ENCODE measurements around the gene TIMP4.

Gene TIMP4

GRCh38 chr3:12182687-12183441 is 24.2 kb upstream of the TIMP4 start:
- H3K9me3 ChIP-seq (ENCODE audit: low read length), result no peaks in the 10 kb centered on the region
- no peaks in the 10 kb centered on the region for H3K27me3 ChIP-seq (ENCODE audit: control insufficient read depth in 1 of 2, insufficient read depth in 2 of 2, low read length in 2 of 2)
- no peak overlapping the region for H3K4me3 ChIP-seq (ENCODE audit: low read depth in 1 of 2, low read length in 2 of 2)
- H3K9ac ChIP-seq (ENCODE audit: low read length), result no peak overlapping the region
- no peak overlapping the region for H3K27ac ChIP-seq (ENCODE audit: low read depth, low read length)
- H3K4me1 ChIP-seq (ENCODE audit: insufficient read depth, low read length), result no peaks in the 10 kb centered on the region
- no peaks in the 10 kb centered on the region for H3K36me3 ChIP-seq (ENCODE audit: insufficient read depth, low read length)

DNA sequence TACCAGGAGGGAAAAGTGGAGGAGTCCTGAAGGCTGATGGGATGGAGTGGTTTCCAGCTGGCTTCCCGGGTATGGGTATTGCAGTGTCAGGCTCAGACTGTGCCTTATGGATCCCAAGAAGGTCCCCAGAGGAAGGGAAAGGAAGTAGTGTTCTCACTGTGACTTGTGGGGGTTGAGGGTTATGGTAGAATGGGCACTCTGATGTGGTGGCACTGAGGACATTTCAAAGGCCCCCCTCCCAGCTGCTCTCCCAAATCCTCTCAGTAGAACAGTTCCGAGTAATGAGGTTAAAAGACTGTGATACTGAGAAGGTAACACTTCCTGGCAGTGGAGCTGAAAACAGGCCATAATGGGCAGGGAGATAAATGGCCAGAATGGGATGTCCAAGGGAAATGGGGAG is 23.1 kb upstream of the TIMP4 start:
- Histone ChIP-seq H3K36me3 (ENCODE audit: insufficient read depth, low read length) (no peaks in the 10 kb centered on the region), H3K27ac (ENCODE audit: low read depth, low read length) (no peak overlapping the region), H3K4me1 (ENCODE audit: insufficient read depth, low read length) (no peaks in the 10 kb centered on the region), H3K4me3 (ENCODE audit: low read depth in 1 of 2, low read length in 2 of 2) (no peak overlapping the region), H3K9ac (ENCODE audit: low read length) (no peak overlapping the region), H3K9me3 (ENCODE audit: low read length) (no peaks in the 10 kb centered on the region), H3K27me3 (ENCODE audit: control insufficient read depth in 1 of 2, insufficient read depth in 2 of 2, low read length in 2 of 2) (no peaks in the 10 kb centered on the region)

DNA sequence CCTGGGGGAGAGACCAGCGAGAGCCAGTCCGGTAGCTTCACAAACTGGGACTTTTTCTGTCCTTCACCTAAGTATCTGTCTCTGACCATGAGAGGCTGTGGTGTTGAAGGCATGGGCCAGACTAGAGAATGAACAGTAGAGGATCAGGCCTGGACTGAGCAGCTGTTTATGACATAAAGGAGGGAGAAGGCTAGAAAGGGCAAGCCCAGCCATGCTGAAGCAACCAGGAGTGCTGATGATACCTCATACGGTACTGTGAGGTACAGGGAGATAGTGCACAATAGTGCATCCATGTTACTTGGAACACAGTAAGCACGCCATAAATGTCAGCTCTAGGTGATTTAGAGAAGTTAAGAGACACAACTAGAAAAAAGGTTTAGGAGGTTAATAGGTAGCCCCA is 22.6 kb upstream of the TIMP4 start:
- Histone ChIP-seq H3K4me1 (ENCODE audit: insufficient read depth, low read length) (no peaks in the 10 kb centered on the region), H3K9me3 (ENCODE audit: low read length) (no peaks in the 10 kb centered on the region), H3K9ac (ENCODE audit: low read length) (no peak overlapping the region), H3K4me3 (ENCODE audit: low read depth in 1 of 2, low read length in 2 of 2) (no peak overlapping the region), H3K27me3 (ENCODE audit: control insufficient read depth in 1 of 2, insufficient read depth in 2 of 2, low read length in 2 of 2) (no peaks in the 10 kb centered on the region), H3K27ac (ENCODE audit: low read depth, low read length) (no peak overlapping the region), H3K36me3 (ENCODE audit: insufficient read depth, low read length) (no peaks in the 10 kb centered on the region)

GRCh38 chr3:12180631-12181030 is 21.9 kb upstream of the TIMP4 start:
- Histone ChIP-seq H3K27ac (ENCODE audit: low read depth, low read length) (no peak overlapping the region), H3K27me3 (ENCODE audit: control insufficient read depth in 1 of 2, insufficient read depth in 2 of 2, low read length in 2 of 2) (no peaks in the 10 kb centered on the region), H3K4me3 (ENCODE audit: low read depth in 1 of 2, low read length in 2 of 2) (no peak overlapping the region), H3K36me3 (ENCODE audit: insufficient read depth, low read length) (no peaks in the 10 kb centered on the region), H3K9me3 (ENCODE audit: low read length) (no peaks in the 10 kb centered on the region), H3K9ac (ENCODE audit: low read length) (no peak overlapping the region), H3K4me1 (ENCODE audit: insufficient read depth, low read length) (no peaks in the 10 kb centered on the region)

- Histone ChIP-seq H3K9ac (ENCODE audit: low read length) (no peak overlapping the region), H3K9me3 (ENCODE audit: low read length) (no peaks in the 10 kb centered on the region), H3K27me3 (ENCODE audit: control insufficient read depth in 1 of 2, insufficient read depth in 2 of 2, low read length in 2 of 2) (no peaks in the 10 kb centered on the region), H3K27ac (ENCODE audit: low read depth, low read length) (no peak overlapping the region), H3K4me1 (ENCODE audit: insufficient read depth, low read length) (no peaks in the 10 kb centered on the region), H3K4me3 (ENCODE audit: low read depth in 1 of 2, low read length in 2 of 2) (no peak overlapping the region), H3K36me3 (ENCODE audit: insufficient read depth, low read length) (no peaks in the 10 kb centered on the region)
These were observed 21.5 kb upstream of the TIMP4 start for GRCh38 chr3:12180218-12180617.

GRCh38 chr3:12179441-12179840 is 20.7 kb upstream of the TIMP4 start:
- H3K4me1 ChIP-seq (ENCODE audit: insufficient read depth, low read length), result no peaks in the 10 kb centered on the region
- no peaks in the 10 kb centered on the region for H3K9me3 ChIP-seq (ENCODE audit: low read length)
- no peak overlapping the region for H3K9ac ChIP-seq (ENCODE audit: low read length)
- H3K4me3 ChIP-seq (ENCODE audit: low read depth in 1 of 2, low read length in 2 of 2), result no peak overlapping the region
- no peaks in the 10 kb centered on the region for H3K36me3 ChIP-seq (ENCODE audit: insufficient read depth, low read length)
- H3K27ac ChIP-seq (ENCODE audit: low read depth, low read length), result no peak overlapping the region
- no peaks in the 10 kb centered on the region for H3K27me3 ChIP-seq (ENCODE audit: control insufficient read depth in 1 of 2, insufficient read depth in 2 of 2, low read length in 2 of 2)

DNA sequence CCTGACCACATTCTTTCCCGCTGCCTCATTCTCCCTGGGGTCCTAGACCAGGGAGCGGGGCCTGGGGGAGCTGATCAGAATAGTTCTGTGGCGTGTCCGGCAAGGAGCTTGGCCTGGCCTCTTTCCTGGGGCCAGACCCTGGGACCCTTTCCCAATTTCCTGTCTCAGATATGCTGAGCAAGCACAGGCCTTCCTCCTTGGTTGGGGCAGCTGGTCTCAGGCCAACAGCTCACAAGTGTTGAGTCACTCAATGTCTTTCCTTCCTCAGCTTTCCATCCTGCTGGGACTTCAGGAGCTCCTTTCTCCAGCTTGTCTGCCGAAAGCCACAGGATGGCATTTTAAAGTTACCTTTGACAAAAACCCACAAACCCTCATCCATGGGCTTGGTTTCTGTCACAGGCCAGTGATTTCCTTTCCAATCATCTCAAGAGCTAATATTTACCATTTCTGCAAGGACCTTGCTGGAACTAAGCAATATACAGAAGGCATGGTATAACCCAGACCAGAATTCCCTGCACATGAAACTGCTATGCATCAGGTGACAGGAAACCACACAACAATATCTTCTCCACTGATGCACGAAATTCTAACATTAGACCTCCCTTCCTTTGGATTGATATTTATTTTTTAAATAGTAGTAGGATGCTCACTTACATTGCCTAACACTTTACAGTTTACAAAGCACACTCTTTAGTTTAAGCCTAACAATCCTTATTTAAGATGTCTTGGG is 19.5 kb upstream of the TIMP4 start:
- Histone ChIP-seq H3K9ac (ENCODE audit: low read length) (no peak overlapping the region), H3K9me3 (ENCODE audit: low read length) (no peaks in the 10 kb centered on the region), H3K27me3 (ENCODE audit: control insufficient read depth in 1 of 2, insufficient read depth in 2 of 2, low read length in 2 of 2) (no peaks in the 10 kb centered on the region), H3K27ac (ENCODE audit: low read depth, low read length) (no peak overlapping the region), H3K36me3 (ENCODE audit: insufficient read depth, low read length) (no peaks in the 10 kb centered on the region), H3K4me3 (ENCODE audit: low read depth in 1 of 2, low read length in 2 of 2) (no peak overlapping the region), H3K4me1 (ENCODE audit: insufficient read depth, low read length) (no peaks in the 10 kb centered on the region)

- Histone ChIP-seq H3K9ac (ENCODE audit: low read length) (no peak overlapping the region), H3K4me3 (ENCODE audit: low read depth in 1 of 2, low read length in 2 of 2) (no peak overlapping the region), H3K27ac (ENCODE audit: low read depth, low read length) (no peak overlapping the region), H3K4me1 (ENCODE audit: insufficient read depth, low read length) (no peaks in the 10 kb centered on the region), H3K36me3 (ENCODE audit: insufficient read depth, low read length) (no peaks in the 10 kb centered on the region), H3K27me3 (ENCODE audit: control insufficient read depth in 1 of 2, insufficient read depth in 2 of 2, low read length in 2 of 2) (no peaks in the 10 kb centered on the region), H3K9me3 (ENCODE audit: low read length) (no peaks in the 10 kb centered on the region)
These were observed 18.4 kb upstream of the TIMP4 start for GRCh38 chr3:12177126-12177525.

DNA sequence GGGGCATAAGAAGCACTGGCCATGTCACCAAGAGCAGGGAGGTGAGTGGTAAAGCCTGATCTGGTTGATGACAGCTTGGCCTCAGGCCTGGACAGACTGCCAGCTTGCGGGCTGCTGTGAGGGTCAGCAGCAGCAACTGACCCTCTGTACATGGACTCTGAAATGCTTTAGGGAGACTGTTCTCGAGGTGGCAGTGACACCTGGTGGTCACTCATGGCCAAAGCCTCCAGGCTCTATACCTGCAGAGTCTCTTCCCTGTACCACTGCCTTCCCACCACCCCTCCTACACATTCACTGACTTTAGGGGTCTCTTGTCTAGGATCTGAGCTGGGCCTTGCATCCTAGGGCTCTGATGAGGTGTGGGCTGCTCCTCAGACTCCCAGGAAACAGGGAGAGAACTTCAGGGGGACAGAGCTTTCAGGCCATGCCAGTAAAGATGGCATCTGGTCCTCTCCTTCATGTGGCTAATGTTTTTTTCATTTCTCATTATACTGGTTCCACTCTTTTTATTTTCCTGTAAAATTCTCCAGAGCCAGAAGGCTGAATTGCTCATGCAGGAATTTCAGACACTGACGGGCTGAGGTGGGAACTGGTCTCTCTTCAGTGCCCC is 17.2 kb upstream of the TIMP4 start:
- Histone ChIP-seq H3K9me3 (ENCODE audit: low read length) (no peaks in the 10 kb centered on the region), H3K9ac (ENCODE audit: low read length) (no peak overlapping the region), H3K4me1 (ENCODE audit: insufficient read depth, low read length) (no peaks in the 10 kb centered on the region), H3K27ac (ENCODE audit: low read depth, low read length) (no peak overlapping the region), H3K4me3 (ENCODE audit: low read depth in 1 of 2, low read length in 2 of 2) (no peak overlapping the region), H3K27me3 (ENCODE audit: control insufficient read depth in 1 of 2, insufficient read depth in 2 of 2, low read length in 2 of 2) (no peaks in the 10 kb centered on the region), H3K36me3 (ENCODE audit: insufficient read depth, low read length) (no peaks in the 10 kb centered on the region)

DNA sequence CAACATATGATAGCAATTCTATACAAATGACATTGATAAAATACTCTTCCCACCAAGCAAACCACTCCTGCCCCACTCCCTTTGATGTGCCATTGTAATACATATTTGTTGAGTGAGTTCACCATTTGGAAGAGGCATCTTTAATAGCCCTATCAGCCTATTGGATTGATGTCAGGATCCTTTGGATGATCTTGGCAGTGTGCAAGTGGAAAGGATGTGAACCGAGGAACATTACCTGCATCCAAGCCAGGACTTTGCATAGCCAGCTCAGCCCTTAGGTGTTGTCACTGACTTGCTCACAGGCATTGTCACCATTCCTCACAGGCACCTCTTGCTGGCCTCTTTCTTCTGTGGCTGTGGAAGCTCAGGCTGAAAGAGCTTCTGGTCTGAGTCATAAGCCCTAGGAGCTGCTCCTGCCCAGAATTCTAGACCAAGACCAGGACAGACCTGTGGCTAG is 16.5 kb upstream of the TIMP4 start:
- Histone ChIP-seq H3K36me3 (ENCODE audit: insufficient read depth, low read length) (no peaks in the 10 kb centered on the region), H3K9ac (ENCODE audit: low read length) (no peak overlapping the region), H3K4me1 (ENCODE audit: insufficient read depth, low read length) (no peaks in the 10 kb centered on the region), H3K9me3 (ENCODE audit: low read length) (no peaks in the 10 kb centered on the region), H3K4me3 (ENCODE audit: low read depth in 1 of 2, low read length in 2 of 2) (no peak overlapping the region), H3K27me3 (ENCODE audit: control insufficient read depth in 1 of 2, insufficient read depth in 2 of 2, low read length in 2 of 2) (no peaks in the 10 kb centered on the region), H3K27ac (ENCODE audit: low read depth, low read length) (no peak overlapping the region)

GRCh38 chr3:12170207-12170606 is 11.5 kb upstream of the TIMP4 start:
- H3K9ac ChIP-seq (ENCODE audit: low read length), result no peak overlapping the region
- H3K27ac ChIP-seq (ENCODE audit: low read depth, low read length), result no peak overlapping the region
- no peaks in the 10 kb centered on the region for H3K27me3 ChIP-seq (ENCODE audit: control insufficient read depth in 1 of 2, insufficient read depth in 2 of 2, low read length in 2 of 2)
- H3K4me1 ChIP-seq (ENCODE audit: insufficient read depth, low read length), result no peaks in the 10 kb centered on the region
- H3K9me3 ChIP-seq (ENCODE audit: low read length), result no peaks in the 10 kb centered on the region
- no peak overlapping the region for H3K4me3 ChIP-seq (ENCODE audit: low read depth in 1 of 2, low read length in 2 of 2)
- H3K36me3 ChIP-seq (ENCODE audit: insufficient read depth, low read length), result no peaks in the 10 kb centered on the region

All from muscle layer of colon (tissue), 2 donors.